ENCODE measurements around the gene TAF11L8.

The TAF11L8 gene

DNA sequence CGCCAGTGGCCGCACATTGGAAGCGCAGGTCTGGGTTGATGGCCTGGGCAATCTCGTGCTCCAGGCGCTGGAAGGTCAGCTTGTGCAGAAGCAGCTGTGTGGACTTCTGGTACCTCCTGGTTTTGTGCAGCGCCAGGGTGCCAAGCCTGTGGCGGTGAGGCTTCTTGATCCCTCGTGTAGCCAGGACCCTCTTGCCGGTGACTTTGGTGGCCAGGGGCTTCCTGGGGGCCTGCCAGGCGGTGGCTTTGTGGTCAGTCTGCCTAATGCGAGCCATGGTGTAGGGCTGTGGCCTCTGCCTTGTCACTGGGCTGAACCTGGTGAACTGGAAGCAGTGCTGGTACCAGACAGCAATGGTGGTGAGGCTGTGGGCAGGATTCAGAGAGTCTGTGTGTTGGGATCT lies 34.9 kb upstream of the TAF11L8 start (continued):
- TF ChIP-seq, protein P1, sequence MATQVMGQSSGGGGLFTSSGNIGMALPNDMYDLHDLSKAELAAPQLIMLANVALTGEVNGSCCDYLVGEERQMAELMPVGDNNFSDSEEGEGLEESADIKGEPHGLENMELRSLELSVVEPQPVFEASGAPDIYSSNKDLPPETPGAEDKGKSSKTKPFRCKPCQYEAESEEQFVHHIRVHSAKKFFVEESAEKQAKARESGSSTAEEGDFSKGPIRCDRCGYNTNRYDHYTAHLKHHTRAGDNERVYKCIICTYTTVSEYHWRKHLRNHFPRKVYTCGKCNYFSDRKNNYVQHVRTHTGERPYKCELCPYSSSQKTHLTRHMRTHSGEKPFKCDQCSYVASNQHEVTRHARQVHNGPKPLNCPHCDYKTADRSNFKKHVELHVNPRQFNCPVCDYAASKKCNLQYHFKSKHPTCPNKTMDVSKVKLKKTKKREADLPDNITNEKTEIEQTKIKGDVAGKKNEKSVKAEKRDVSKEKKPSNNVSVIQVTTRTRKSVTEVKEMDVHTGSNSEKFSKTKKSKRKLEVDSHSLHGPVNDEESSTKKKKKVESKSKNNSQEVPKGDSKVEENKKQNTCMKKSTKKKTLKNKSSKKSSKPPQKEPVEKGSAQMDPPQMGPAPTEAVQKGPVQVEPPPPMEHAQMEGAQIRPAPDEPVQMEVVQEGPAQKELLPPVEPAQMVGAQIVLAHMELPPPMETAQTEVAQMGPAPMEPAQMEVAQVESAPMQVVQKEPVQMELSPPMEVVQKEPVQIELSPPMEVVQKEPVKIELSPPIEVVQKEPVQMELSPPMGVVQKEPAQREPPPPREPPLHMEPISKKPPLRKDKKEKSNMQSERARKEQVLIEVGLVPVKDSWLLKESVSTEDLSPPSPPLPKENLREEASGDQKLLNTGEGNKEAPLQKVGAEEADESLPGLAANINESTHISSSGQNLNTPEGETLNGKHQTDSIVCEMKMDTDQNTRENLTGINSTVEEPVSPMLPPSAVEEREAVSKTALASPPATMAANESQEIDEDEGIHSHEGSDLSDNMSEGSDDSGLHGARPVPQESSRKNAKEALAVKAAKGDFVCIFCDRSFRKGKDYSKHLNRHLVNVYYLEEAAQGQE (tag by site-specific recombination; IDR thresholded peaks at IDR 0.05), result no peak
- TF ChIP-seq ZNF24 (tag by site-specific recombination; IDR thresholded peaks at IDR 0.05), result no peak

DNA sequence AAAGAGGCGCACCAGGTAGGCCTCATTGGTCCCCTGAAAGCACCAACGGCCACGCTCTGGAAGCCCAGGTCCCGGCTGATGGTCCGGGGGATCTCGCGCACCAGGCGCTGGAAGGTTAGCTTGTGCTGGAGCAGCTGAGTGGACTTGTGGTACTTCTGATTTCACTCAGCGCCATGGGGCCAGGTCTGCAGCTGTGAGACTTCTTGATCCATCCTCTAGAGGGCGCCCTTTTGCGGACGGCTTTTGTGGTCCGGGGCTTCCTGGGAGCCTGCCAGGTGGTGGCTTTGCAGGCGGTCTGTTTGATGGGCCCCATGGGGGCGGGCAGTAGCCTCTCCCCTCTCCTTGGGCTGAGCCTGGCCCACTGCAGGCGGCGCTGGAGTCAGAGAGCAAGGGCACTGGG lies 29.9 kb upstream of the TAF11L8 start:
- no peaks in the 10 kb centered on the region for H3K36me3 ChIP-seq (ENCODE audit: control insufficient read depth in 2 of 2, insufficient read depth in 1 of 2, low read length in 2 of 2)
- POLR2A ChIA-PET, result no interaction called here
- no peak overlapping the region for H3K4me3 ChIP-seq (ENCODE audit: low read depth, low read length)
- H3K9me3 ChIP-seq (ENCODE audit: control insufficient read depth, insufficient read depth, low read depth, low read length), result no peaks in the 10 kb centered on the region
- CTCF ChIA-PET, result interaction anchor here (0.6 to 0.9 kb wide), 3 partner anchors 12 to 23 kb away, joined by 3 to 4 read pairs (median 3); no protein-coding TSS in a partner anchor
- no peaks in the 10 kb centered on the region for H3K4me1 ChIP-seq (ENCODE audit: control insufficient read depth, insufficient read depth, low read length)
- TF ChIP-seq ZNF121 (tag by site-specific recombination; IDR thresholded peaks at IDR 0.05), result no peak
- TF ChIP-seq, protein P2, sequence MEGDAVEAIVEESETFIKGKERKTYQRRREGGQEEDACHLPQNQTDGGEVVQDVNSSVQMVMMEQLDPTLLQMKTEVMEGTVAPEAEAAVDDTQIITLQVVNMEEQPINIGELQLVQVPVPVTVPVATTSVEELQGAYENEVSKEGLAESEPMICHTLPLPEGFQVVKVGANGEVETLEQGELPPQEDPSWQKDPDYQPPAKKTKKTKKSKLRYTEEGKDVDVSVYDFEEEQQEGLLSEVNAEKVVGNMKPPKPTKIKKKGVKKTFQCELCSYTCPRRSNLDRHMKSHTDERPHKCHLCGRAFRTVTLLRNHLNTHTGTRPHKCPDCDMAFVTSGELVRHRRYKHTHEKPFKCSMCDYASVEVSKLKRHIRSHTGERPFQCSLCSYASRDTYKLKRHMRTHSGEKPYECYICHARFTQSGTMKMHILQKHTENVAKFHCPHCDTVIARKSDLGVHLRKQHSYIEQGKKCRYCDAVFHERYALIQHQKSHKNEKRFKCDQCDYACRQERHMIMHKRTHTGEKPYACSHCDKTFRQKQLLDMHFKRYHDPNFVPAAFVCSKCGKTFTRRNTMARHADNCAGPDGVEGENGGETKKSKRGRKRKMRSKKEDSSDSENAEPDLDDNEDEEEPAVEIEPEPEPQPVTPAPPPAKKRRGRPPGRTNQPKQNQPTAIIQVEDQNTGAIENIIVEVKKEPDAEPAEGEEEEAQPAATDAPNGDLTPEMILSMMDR (tag by site-specific recombination; IDR thresholded peaks at IDR 0.05), result 0 out of 2 replicates have a peak, but pooled peaks have one; percentile 20
- no peak overlapping the region for H3K27ac ChIP-seq (ENCODE audit: extremely low read depth, low read depth, low read length)

DNA sequence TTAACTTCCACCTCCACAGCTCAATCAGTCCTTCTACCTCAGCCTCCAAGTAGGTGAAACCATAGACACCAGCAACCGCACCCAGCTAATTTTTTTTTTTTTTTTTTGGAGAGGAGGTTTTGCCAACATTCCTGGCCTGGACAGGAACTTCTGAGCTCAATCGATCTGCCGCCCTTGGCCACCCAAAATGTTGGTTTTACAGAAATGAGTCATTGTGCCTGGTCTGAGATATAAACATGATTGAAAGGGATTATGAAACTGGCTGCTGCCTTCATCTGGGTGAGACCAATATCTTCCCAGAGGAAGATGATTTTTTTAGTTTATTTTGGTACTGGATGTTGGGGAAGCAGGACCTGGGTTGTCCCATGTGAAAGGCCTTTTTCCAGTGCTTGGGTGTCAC lies 28.6 kb upstream of the TAF11L8 start:
- Histone ChIP-seq H3K9me3 (ENCODE audit: control insufficient read depth, insufficient read depth, low read depth, low read length) (no peaks in the 10 kb centered on the region), H3K4me1 (ENCODE audit: control insufficient read depth, insufficient read depth, low read length) (no peaks in the 10 kb centered on the region), H3K27ac (ENCODE audit: extremely low read depth, low read depth, low read length) (no peak overlapping the region), H3K36me3 (ENCODE audit: control insufficient read depth in 2 of 2, insufficient read depth in 1 of 2, low read length in 2 of 2) (no peaks in the 10 kb centered on the region), H3K4me3 (ENCODE audit: low read depth, low read length) (no peak overlapping the region)
- TF ChIP-seq ZNF16 (tag by site-specific recombination; IDR thresholded peaks at IDR 0.05; ENCODE audit: low read depth) (no peak), ZNF202 (tag by site-specific recombination; IDR thresholded peaks at IDR 0.05; ENCODE audit: borderline replicate concordance) (no peak), KLF8 (tag by site-specific recombination; IDR thresholded peaks at IDR 0.05) (no peak), ZNF174 (tag by site-specific recombination; IDR thresholded peaks at IDR 0.05) (no peak), ZBTB7A (tag by site-specific recombination; IDR thresholded peaks at IDR 0.05; ENCODE audit: low read depth) (no peak), ZSCAN23 (tag by site-specific recombination; IDR thresholded peaks at IDR 0.05) (no peak), ZNF664 (tag by site-specific recombination; IDR thresholded peaks at IDR 0.05) (no peak), ZNF311 (tag by site-specific recombination; IDR thresholded peaks at IDR 0.05; ENCODE audit: borderline replicate concordance) (no peak), ZNF146 (tag by site-specific recombination; IDR thresholded peaks at IDR 0.05) (no peak)
- TF ChIP-seq, protein P3, sequence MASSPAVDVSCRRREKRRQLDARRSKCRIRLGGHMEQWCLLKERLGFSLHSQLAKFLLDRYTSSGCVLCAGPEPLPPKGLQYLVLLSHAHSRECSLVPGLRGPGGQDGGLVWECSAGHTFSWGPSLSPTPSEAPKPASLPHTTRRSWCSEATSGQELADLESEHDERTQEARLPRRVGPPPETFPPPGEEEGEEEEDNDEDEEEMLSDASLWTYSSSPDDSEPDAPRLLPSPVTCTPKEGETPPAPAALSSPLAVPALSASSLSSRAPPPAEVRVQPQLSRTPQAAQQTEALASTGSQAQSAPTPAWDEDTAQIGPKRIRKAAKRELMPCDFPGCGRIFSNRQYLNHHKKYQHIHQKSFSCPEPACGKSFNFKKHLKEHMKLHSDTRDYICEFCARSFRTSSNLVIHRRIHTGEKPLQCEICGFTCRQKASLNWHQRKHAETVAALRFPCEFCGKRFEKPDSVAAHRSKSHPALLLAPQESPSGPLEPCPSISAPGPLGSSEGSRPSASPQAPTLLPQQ (tag by site-specific recombination; IDR thresholded peaks at IDR 0.05), result no peak
- TF ChIP-seq, protein P4, sequence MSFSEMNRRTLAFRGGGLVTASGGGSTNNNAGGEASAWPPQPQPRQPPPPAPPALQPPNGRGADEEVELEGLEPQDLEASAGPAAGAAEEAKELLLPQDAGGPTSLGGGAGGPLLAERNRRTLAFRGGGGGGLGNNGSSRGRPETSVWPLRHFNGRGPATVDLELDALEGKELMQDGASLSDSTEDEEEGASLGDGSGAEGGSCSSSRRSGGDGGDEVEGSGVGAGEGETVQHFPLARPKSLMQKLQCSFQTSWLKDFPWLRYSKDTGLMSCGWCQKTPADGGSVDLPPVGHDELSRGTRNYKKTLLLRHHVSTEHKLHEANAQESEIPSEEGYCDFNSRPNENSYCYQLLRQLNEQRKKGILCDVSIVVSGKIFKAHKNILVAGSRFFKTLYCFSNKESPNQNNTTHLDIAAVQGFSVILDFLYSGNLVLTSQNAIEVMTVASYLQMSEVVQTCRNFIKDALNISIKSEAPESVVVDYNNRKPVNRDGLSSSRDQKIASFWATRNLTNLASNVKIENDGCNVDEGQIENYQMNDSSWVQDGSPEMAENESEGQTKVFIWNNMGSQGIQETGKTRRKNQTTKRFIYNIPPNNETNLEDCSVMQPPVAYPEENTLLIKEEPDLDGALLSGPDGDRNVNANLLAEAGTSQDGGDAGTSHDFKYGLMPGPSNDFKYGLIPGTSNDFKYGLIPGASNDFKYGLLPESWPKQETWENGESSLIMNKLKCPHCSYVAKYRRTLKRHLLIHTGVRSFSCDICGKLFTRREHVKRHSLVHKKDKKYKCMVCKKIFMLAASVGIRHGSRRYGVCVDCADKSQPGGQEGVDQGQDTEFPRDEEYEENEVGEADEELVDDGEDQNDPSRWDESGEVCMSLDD (tag by site-specific recombination; IDR thresholded peaks at IDR 0.05), result no peak
- ChIA-PET POLR2A (interaction anchor here (0.6 kb wide), 1 partner anchor 402 kb away, joined by 3 read pairs; no protein-coding TSS in a partner anchor), CTCF (no interaction called here)
